SU-DHL-6 (cell line): Measurements from ENCODE around the gene ITLN1.

Experiments
- EZH2phosphoT487 ChIP-seq: fragments of 200-600 bp; sonication (generic), shearing (Covaris generic); conservative IDR thresholded peaks from 2 replicates; pipeline ENCODE4 v1.6.1; 2018; ENCODE audit warnings: mild to moderate bottlenecking, antibody characterized with exemption, low read length, moderate library complexity, mixed read lengths
- TF ChIP-seq, protein P1 (sequence below): fragments of 200-600 bp; sonication (generic); IDR thresholded peaks from one replicate; pipeline ENCODE4 v1.5.1; 2017; ENCODE audit warnings: antibody characterized with exemption, mild to moderate bottlenecking, low read length, moderate library complexity; ENCODE audit not compliant: insufficient read depth, poor library complexity, severe bottlenecking

GRCh38 chr1:160883581-160884513, 1.1 kb downstream of the ITLN1 start:
- TF ChIP-seq, protein P1, sequence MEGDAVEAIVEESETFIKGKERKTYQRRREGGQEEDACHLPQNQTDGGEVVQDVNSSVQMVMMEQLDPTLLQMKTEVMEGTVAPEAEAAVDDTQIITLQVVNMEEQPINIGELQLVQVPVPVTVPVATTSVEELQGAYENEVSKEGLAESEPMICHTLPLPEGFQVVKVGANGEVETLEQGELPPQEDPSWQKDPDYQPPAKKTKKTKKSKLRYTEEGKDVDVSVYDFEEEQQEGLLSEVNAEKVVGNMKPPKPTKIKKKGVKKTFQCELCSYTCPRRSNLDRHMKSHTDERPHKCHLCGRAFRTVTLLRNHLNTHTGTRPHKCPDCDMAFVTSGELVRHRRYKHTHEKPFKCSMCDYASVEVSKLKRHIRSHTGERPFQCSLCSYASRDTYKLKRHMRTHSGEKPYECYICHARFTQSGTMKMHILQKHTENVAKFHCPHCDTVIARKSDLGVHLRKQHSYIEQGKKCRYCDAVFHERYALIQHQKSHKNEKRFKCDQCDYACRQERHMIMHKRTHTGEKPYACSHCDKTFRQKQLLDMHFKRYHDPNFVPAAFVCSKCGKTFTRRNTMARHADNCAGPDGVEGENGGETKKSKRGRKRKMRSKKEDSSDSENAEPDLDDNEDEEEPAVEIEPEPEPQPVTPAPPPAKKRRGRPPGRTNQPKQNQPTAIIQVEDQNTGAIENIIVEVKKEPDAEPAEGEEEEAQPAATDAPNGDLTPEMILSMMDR = no peak
- TF ChIP-seq EZH2phosphoT487 = no peak
